HG03039 (cell line): ENCODE results near the gene SMG1.
"Not testable (repeated sequence)": the region's sequence is repeated elsewhere in the genome, so short reads cannot be mapped to it uniquely, and the experiment has no call there.

Experiments
- ATAC-seq: cut with Tn5 transposase; IDR thresholded peaks from one replicate; pipeline ENCODE4 v1.9.1; 2021; ENCODE audit warnings: mild to moderate bottlenecking, moderate library complexity; ENCODE audit not compliant: unreplicated experiment

Gene SMG1

DNA sequence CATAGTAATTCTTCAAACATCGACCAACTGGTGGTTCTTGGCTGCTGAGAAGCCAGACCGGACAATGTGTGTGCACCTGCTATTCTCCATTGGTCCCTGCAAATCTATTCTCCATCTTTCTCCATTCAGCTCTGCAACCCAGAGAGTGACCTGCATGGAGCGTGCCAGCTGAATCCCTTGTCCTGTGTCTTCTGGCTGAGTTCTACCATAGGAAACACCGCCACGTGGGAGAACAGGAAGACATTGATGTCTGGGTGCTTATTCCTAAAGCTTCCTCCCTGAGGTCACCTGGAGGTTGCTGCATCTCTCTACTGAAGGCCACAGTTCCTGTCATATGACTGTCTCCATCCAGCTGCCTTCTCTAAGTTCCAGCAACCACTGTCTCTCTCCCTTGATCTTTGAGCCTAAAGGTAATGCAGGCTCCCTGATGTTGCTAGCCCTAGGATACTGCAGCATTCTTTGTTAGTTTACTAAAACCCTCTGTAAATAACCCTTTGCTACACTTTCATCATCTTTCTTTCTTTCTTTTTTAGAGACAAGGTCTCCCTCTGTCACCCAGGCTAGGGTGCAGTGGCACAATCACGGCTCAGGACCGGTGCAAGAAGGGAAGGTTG is 10.6 kb upstream of the SMG1 start:
- ATAC-seq: no peak

DNA sequence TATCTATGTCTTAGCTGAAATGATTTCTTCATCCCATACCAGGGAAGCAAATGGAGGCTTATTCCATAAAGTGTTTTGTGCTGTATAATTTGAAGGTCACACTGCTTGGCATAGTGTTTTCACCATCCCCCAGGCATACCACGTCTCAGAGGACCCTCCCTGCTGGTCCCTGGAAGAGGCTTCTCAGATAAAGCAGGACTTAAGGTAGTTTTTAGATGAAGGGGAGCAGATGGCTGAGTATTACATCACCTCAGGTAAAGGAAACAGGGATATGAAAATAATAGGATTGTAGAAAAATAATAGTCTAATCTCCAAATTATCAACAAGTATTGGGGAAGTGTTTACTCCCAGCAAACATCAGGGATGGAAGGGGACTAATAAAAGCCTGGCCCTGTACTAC is 7.3 kb upstream of the SMG1 start:
- ATAC-seq: no peak

DNA sequence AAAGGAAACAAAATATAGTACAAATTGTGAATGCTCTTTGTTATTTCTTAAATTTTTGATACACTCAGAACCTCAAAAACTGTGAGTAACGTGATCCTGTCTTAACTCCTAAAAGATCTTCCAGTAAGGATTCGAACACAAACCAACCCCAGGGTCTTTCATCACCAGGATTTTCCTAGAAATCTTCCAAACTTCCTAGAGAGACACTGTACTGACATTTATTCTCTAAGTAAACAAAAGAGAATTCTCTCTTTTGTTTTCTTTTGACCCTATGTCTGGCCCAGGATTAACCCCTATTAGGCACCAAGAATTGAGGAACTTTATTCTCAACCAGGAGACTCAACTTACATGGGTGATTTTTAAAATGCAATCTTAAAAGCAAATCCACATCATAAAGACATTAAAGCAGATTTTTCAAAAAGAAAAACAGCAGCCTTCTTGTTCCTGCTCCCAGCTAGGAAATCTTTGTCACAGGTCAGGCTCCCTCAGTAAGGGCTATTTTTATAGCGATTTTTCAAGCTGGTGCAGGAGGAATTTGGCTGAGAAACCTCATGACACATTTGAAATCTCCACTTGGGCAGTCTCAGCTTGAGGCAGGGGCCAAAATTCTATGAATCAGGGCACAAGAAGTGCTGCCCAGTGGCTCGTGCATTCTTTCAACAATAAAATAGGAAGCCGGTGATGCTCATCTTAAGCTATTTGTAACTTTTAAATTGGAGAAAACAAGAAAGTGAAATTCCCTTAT is 6.2 kb upstream of the SMG1 start:
- ATAC-seq: no peak

DNA sequence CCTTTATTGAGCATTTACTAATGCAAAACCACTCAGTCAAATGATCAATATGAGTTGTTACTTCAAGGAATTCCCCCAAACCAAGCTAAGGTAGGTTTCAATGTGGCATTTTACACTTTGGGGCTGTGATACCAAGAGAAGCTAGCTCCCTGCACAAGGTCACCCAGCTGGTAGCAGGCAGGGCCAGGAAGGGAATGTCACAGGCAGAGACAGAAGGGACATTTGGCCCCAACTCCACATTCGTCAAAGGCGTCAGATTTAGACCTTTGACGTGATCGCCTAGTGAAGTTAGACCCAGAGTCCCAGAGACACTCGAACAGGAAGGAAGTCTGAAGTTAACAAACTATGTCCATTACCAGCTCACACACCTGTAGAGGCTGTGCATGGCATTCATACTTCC is 5.5 kb upstream of the SMG1 start:
- ATAC-seq: no peak

DNA sequence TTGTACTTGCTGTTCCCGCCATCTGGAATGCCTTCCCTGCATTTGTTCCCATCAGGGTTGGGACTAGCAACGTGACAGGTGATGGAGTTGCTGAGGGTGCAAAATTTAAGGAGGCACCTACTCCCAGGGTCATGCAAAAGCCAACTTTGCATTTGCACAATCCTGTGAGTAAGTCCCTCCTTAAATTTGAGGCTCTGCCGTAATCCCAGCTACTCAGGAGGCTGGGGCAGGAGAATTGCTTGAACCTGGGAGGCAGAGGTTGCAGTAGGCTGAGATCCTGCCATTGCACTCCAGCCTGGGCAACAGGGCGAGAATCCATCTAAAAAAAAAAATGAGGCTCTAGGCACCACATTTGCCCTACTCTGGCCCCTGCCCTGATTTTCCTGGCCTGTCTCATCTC is 3.9 kb upstream of the SMG1 start:
- not testable (repeated sequence) for ATAC-seq

DNA sequence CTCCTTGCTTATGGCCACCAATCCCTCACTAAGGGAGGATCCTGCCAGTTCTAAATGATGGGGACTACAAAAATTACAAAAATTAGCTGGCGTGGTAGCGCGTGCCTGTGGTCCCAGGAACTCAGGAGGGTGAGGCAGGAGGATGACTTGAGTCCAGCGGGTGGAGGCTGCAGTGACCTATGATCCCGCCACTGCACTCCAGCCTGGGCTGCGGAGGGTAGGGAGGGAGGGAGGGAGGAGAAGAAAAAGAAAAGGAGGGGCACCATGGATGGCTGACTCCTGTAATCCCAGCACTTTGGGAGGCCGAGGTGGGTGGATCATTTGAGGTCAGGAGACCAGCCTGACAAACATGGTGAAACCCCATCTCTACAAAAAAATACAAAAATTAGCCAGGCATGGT is 1.9 kb upstream of the SMG1 start:
- not testable (repeated sequence) for ATAC-seq

DNA sequence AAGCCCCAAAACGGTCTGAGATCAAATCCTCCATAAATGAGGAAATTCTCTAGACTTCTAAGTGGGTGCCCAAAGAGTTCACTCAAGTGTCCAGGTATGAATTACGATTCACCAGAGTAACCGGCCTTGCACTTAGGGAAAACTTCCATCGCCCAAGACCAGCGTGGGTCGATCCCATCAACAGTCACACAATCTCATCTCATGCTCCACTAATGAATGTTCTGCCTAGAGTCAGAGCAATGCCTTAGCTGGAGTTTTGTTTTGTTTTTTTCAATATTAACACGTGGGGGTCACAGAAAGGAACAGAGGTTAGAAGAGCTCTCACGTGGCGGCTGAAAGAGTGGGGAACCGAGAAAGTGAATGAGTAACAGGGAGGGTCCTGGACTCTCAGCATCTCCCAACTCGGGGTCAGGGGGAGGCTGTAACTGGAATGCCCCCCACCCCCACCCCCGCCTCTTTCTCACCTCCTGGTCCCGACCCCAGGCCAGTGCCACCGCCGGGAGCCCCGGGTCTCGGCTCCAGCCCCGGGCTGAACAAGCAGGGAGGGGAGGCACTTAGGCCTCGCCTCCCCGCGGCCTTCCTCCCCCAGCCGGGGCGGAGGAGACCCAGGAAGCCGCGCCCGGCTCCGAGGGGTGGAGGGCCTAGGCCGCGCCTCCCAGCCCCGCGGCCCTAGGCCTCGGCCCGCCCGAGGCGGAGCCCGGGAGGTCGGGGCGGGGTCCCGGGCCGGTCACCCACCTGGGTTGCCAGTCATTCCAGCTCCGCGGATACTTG is 808 bp downstream of the SMG1 start:
- peak; percentile 36 for ATAC-seq

DNA sequence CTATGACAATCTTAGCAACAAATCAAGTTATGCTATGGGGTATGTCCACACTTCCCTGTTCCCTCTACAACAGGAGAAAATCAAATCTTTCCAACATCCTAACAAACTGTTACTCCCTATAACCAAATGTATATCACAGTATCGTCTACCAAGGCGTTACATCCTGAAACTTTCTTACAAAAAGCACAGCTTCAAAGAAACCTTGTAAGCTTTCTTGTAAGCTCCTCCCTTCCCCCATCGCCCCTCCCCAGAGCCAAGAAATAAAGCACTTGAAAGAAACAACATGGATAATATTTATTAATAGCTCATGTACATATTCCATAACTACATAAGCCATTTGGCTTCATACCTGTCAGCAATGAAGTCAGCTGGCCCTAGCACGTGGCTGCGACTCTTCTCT is 2.3 kb downstream of the SMG1 start:
- ATAC-seq: not testable (repeated sequence)

DNA sequence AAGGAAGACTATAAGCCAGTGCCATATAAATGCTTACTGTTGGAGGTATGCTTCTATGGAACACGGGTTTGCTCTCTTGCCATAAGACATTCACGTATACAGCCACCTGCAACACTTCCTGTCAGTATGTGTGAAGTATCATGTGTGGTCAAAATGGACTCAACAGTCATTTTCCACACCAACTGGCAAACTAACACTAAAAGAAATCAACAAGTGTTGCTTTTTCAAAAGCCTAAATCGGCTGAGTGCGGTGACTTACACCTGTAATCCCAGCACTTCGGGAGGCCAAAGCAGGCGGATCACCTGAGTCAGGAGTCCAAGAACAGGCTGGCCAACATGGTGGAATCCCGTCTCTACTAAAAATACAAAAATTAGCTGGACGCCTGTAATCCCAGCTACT is 3.1 kb downstream of the SMG1 start:
- not testable (repeated sequence) for ATAC-seq

DNA sequence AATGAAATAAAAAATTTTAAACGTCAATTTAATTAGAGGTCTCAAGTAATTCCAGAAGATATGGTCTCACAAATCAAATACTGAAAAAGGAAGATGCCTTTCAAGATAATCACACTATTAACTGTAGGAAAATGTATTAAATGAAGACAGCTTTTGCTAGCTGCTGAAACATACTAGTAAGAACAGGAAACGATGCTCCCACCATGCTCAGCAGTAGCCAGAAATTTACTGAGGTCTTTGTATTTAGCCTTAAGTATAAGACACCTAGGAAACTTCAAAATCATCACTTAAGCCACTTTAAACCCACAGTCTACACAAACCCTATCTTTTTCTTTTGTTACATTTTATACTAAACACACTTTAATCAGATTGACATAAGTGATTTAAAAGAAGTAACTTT is 16.6 kb downstream of the SMG1 start:
- ATAC-seq: not testable (repeated sequence)

DNA sequence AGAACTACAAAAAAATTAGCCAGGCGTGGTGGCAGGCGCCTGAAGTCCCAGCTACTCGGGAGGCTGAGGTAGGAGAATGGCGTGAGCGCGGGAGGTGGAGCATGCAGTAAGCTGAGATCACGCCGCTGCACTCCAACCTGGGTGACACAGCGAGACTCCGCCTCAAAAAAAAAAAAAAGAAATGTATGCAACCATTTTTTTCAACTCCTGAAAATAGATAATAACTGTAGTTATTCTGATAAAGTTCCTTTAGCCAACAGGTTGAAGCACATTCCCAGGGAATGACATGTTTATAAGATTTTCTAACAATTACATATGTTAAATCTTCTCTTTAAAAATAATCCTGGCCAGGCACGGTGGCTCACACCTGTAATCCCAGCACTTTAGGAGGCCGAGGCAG is 17.5 kb downstream of the SMG1 start:
- ATAC-seq: not testable (repeated sequence)

DNA sequence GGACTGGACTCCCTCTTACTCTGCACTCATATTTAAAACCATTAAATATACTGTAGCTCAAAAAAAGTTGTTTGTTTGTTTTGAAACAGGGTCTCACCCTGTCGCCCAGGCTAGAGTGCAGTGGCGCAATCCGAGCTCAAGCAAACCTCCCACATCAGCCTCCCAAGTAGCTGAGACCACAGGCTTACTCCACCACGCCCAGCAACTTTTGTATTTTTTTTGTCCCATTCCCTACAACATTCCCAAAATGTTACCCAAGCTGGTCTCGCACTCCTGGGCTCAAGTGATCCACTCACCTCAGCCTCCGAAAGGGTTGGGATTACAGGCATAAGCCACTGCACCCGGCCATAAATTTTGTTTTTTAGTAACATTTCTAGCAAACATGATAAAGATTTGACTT is 23.4 kb downstream of the SMG1 start:
- ATAC-seq: not testable (repeated sequence)

DNA sequence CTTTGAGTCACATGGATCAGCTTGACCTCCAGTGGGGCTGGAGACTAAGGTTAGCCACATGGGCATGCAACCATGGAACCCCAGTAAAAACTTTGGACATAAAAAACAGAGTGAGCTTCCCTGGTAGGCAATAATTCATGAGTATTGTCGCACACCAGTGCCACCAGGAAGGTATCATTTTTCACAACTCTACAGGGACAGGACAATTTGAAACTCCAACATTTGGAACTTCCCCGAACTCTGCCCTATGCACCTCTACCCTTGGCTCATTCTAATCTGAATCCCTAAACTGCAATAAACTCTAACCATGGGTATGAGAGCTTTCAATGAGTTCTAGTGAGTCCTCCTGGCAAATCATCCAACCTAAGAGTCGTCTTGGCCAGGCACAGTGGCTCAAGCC is 24.2 kb downstream of the SMG1 start:
- not testable (repeated sequence) for ATAC-seq

DNA sequence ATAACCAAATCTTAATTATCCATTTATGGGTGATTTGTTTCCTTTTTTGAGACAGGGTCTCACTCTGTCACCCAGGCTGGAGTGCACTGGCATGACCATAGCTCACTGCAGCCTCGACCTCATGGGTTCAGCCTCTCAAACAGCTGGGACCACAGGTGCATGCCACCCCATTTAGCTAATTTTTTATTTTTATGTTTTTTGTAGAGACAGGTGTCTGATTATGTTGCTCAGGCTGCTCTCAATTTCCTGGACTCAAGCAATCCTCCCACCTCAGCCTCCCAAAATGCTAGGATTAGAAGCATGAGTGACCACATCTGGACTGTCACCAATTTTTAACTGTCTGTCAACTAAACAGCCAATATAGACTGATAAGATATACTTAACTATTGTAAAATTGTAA is 25.0 kb downstream of the SMG1 start:
- ATAC-seq: not testable (repeated sequence)

DNA sequence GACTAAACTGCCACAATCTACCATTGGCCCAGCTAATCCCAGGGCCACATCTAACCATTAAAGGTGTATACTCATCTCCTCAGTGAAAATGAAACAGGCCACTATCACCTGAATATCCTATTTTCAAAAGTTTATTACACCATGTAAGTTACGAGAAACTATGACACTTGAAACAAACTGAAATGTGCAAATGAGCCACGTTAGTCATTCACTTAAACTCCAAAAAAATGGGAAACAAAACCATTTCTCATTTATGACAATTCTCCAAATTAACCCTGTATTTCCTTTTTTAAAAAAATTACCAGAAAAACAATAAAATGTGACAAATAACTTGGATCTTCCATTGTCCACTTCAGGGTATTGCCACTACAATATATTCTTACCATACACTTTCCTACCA is 41.8 kb downstream of the SMG1 start:
- ATAC-seq: not testable (repeated sequence)

DNA sequence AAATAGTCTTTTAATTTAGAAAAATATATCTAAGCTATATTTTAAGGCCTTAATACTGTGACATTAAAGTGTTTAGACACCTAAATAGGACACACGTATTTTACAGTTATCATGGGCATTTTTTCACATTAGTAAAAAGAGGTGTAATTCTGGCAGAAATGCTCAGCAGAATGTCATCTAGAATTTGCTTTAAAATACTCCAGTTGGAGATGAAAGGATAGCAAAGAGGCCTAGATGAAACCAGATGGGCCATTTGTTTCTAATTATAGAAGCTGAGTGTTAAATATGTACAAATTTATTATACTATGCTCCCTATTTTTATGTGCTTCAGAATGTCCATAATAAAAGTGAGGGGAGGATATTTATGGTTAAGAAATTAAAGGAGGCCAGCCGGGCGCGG is 48.5 kb downstream of the SMG1 start:
- ATAC-seq: not testable (repeated sequence)

DNA sequence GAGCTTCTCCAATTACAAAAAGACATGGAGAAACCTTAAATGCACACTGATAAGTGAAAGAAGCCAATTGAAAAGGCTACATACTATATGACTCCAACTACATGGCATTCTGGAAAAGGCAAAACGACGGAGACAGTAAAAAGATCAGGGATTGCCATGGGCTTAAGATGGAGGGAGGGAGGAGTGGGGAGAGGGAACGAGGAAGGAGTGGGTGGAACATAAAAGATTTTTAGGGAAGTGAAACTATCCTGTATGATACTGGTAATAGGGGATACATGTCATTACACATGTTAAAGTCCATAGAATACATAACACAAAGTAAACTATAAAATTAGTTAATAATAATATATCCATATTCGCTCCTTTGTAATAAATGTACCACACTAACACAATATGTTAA is 48.9 kb downstream of the SMG1 start:
- ATAC-seq: not testable (repeated sequence)

DNA sequence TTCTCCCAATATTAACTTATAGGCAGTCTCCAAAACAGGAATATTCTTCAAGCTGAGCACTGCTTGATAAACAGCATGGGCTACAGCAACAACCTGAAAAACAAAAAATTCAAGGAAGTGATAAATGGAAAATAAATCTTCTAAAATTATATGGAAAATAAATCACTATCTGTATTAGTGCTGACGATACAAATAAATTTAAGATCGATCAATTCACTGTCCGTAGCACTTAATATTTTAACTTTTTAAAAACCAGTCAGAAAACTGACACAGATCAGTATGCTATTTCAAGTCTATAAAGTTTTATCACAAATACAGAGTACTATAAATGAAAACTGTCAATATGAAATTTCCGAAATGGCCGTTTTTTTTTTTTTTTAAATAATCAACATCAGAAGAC is 49.9 kb downstream of the SMG1 start:
- not testable (repeated sequence) for ATAC-seq

DNA sequence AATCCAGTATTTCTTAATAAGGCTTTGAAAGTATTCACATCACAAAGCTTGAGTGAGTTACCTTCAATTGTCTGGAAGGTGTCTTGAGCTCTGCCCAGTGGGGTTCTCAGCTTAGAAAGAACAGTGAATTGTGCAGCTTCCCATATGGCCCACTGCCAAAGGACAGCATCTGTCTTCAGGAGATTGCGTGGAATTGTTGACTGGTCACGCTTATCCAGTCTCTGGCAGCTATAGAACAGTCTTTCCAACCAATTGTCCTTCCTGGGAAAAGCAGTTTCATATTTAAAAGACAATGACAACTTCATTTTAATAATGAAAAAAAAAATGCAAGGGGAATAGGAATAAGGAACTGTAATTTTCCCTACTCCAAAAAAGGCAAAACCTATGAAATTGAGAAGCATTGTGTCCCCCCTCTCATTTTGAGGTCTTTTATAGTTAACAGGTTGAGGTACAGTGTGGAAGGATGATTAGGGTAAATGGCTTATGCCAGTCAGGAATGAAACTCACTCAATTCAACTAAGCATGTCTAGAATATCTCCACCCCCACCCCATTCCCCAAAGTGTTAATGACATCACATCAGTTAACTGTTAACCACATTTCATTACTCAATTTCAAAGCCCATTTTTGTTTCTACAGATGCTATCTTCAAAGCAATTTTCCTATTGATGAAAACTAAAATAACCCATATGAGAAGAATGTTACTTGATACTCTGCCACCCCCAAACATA is 57.0 kb downstream of the SMG1 start:
- not testable (repeated sequence) for ATAC-seq

DNA sequence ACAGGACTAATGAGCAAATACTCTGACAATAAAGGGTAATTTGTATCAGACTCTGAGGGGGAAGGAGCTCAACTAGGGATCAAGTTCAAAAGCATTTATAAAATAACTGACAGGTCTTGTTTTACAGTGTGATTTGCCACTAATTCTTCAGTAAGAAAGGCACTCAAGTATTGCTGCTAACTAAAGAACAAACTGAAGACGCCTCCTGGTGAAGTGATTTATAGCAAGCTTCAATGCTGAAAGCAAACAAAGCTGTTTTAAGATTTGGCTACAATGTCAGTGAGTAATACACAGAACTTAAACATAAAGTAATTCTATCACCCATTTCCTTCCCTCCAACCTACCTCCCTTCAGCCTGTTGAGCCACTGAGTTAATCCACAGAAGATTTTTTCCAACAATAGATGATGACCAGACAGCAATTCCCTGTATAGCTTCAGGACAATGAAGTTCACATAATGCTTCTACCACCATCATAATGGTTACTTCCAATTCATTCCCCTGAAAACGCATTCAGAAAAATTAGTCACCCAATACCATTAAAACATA is 59.9 kb downstream of the SMG1 start:
- not testable (repeated sequence) for ATAC-seq

DNA sequence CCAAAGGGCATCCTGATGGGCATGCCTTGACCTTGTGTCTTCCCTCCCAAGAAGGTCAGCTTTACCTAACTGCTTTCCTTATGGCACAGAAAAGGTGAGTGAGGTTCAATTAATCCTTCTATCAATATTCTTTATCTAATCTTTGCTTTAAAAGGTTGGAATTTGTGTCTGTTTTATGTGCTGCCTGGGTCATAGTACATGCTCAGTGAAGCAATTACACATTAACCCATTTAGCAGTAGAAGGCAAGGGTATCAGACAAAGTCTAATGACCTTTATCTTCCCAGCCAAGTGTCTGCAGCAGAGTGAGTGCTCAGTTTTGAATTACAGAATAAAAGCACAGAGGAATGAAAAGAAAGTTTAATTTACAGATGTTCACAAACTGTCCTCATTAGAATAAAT is 63.3 kb downstream of the SMG1 start:
- not testable (repeated sequence) for ATAC-seq
